SK-N-SH (cell line): ENCODE data around the gene NPAS3.

Experiments
- CTCF ChIP-seq: fragments of 200-600 bp; sonication (generic); IDR thresholded peaks from 2 replicates; pipeline ENCODE4 v1.6.1; 2017; ENCODE audit warnings: antibody characterized with exemption, mild to moderate bottlenecking, moderate library complexity
- EP300 ChIP-seq, 2 experiments: IDR thresholded peaks; 2 replicates each; pipeline versions ENCODE4 v1.4.0 to v1.6.1; 2012; ENCODE audit warnings: borderline replicate concordance in 1 of 2, low read depth in 1 of 2, low read length in 1 of 2
- EZH2phosphoT487 ChIP-seq: fragments of 200-600 bp; sonication (generic); IDR thresholded peaks from 2 replicates; pipeline ENCODE4 v1.6.1; 2017; ENCODE audit warnings: low read depth, mixed run types, mild to moderate bottlenecking, antibody characterized with exemption, moderate library complexity, borderline replicate concordance
- FOXJ3 ChIP-seq: sonication (generic); formaldehyde crosslinking; IDR thresholded peaks from 2 replicates; pipeline ENCODE4 v1.5.1; 2020; ENCODE audit warnings: mild to moderate bottlenecking, missing genetic modification reagents
- FOXM1 ChIP-seq: IDR thresholded peaks from 2 replicates; pipeline ENCODE4 v1.4.0; 2012; ENCODE audit warnings: low read depth, mild to moderate bottlenecking
- IRF3 ChIP-seq: fragments of 150-350 bp; IDR thresholded peaks from 2 replicates; pipeline ENCODE4 v1.6.1; 2016; ENCODE audit warnings: mild to moderate bottlenecking, low read depth, low read length
- PBX3 ChIP-seq: IDR thresholded peaks from 2 replicates; pipeline ENCODE4; 2012
- RAD21 ChIP-seq: IDR thresholded peaks from 2 replicates; pipeline ENCODE4 v1.6.1; 2012; ENCODE audit warnings: mild to moderate bottlenecking, low read length
- RCOR1 ChIP-seq: fragments of 150-350 bp; IDR thresholded peaks from 2 replicates; pipeline ENCODE4 v1.6.1; 2017; ENCODE audit warnings: antibody characterized with exemption, low read length
- REST ChIP-seq: IDR thresholded peaks from 2 replicates; pipeline ENCODE4 v1.6.1; 2012; ENCODE audit warnings: mild to moderate bottlenecking, low read depth, low read length, moderate library complexity
- SIN3A ChIP-seq: IDR thresholded peaks from 2 replicates; pipeline ENCODE4 v1.6.1; 2012; ENCODE audit warnings: low read depth, mild to moderate bottlenecking, low read length, moderate library complexity, borderline replicate concordance
- TEAD4 ChIP-seq: IDR thresholded peaks from 2 replicates; pipeline ENCODE4 v1.4.0; 2012; ENCODE audit warnings: mild to moderate bottlenecking, borderline replicate concordance; ENCODE audit not compliant: insufficient read depth
- USF1 ChIP-seq: IDR thresholded peaks from 2 replicates; pipeline ENCODE4 v1.4.0; 2012; ENCODE audit warnings: low read depth, borderline replicate concordance

GRCh38 chr14:33758547-33758946 is 819.9 kb downstream of the NPAS3 start:
- TF ChIP-seq EP300 (IDR thresholded peaks at IDR 0.05; ENCODE audit: borderline replicate concordance in 1 of 2, low read depth in 1 of 2, low read length in 1 of 2) (no peak), PBX3 (no peak), SIN3A (no peak), USF1 (no peak), CTCF (no peak), TEAD4 (no peak), FOXJ3 (no peak), FOXM1 (no peak), RAD21 (no peak), REST (no peak), RCOR1 (no peak), EZH2phosphoT487 (no peak), IRF3 (no peak)
